H9 (cell line): ENCODE measurements around the gene PHGDH. TPM values are rescaled to one million over a fixed set of nuclear protein-coding genes. Genes with fewer than 3 reads are reported as not detected.

Source experiments
- DNase-seq: peaks from one replicate; pipeline ENCODE4 v3.0.0-alpha.2; 2017
- H2AFZ ChIP-seq: one replicate; pipeline ENCODE4 v1.6.1; 2013; ENCODE audit warnings: mild to moderate bottlenecking, low read length, control low read depth, moderate library complexity
- H2AK5ac ChIP-seq: 2 replicates; pipeline ENCODE4 v1.6.1; 2013; ENCODE audit warnings: low read length, control low read depth, mixed read lengths; ENCODE audit not compliant: insufficient read length
- H2BK120ac ChIP-seq: one replicate; pipeline ENCODE4 v1.6.1; 2013; ENCODE audit warnings: low read depth, mild to moderate bottlenecking, low read length, control low read depth, inconsistent platforms; ENCODE audit not compliant: poor library complexity, severe bottlenecking
- H2BK12ac ChIP-seq: 2 replicates; pipeline ENCODE4 v1.6.1; 2013; ENCODE audit warnings: low read length, control low read depth, mixed read lengths, low read depth; ENCODE audit not compliant: insufficient read length
- H2BK15ac ChIP-seq: 2 replicates; pipeline ENCODE4 v1.6.1; 2013; ENCODE audit warnings: low read depth, low read length, control low read depth
- H2BK20ac ChIP-seq: one replicate; pipeline ENCODE4 v1.6.1; 2013; ENCODE audit warnings: low read depth, mild to moderate bottlenecking, low read length, control low read depth, inconsistent platforms; ENCODE audit not compliant: poor library complexity, severe bottlenecking
- H2BK5ac ChIP-seq: 2 replicates; pipeline ENCODE4 v1.6.1; 2013; ENCODE audit warnings: low read length, control low read depth, mixed read lengths; ENCODE audit not compliant: insufficient read length
- H3K14ac ChIP-seq: 2 replicates; pipeline ENCODE4 v1.6.1; 2013; ENCODE audit warnings: low read length, control low read depth; ENCODE audit not compliant: insufficient read depth
- H3K18ac ChIP-seq: 2 replicates; pipeline ENCODE4 v1.6.1; 2013; ENCODE audit warnings: low read depth, mild to moderate bottlenecking, mixed read lengths, low read length, control low read depth; ENCODE audit not compliant: insufficient read length
- H3K23ac ChIP-seq: 2 replicates; pipeline ENCODE4 v1.6.1; 2013; ENCODE audit warnings: low read length, control low read depth, mixed read lengths, low read depth; ENCODE audit not compliant: insufficient read length
- H3K23me2 ChIP-seq: 2 replicates; pipeline ENCODE4 v1.6.1; 2013; ENCODE audit warnings: low read depth, mild to moderate bottlenecking, mixed read lengths, low read length, control low read depth; ENCODE audit not compliant: insufficient read length, poor library complexity, severe bottlenecking
- H3K27ac ChIP-seq: 2 replicates; pipeline ENCODE4 v1.5.1; 2013; ENCODE audit warnings: low read length, control low read depth, mixed read lengths, low read depth; ENCODE audit not compliant: insufficient read length
- H3K27me3 ChIP-seq: 2 replicates; pipeline ENCODE4 v1.6.1; 2013; ENCODE audit warnings: low read length, control low read depth, inconsistent platforms; ENCODE audit not compliant: insufficient read depth
- H3K4ac ChIP-seq: 2 replicates; pipeline ENCODE4 v1.6.1; 2013; ENCODE audit warnings: low read depth, mild to moderate bottlenecking, control low read depth, inconsistent platforms, low read length, moderate library complexity
- H3K4me1 ChIP-seq: 2 replicates; pipeline ENCODE4 v1.6.1; 2013; ENCODE audit warnings: low read length, control low read depth, inconsistent platforms; ENCODE audit not compliant: insufficient read depth
- H3K4me2 ChIP-seq: 2 replicates; pipeline ENCODE4 v1.6.1; 2013; ENCODE audit warnings: low read length, control low read depth, mixed read lengths; ENCODE audit not compliant: insufficient read length, insufficient read depth
- H3K56ac ChIP-seq: 2 replicates; pipeline ENCODE4 v1.6.1; 2013; ENCODE audit warnings: low read depth, mild to moderate bottlenecking, mixed read lengths, low read length, control low read depth; ENCODE audit not compliant: insufficient read length
- H3K79me1 ChIP-seq: 2 replicates; pipeline ENCODE4 v1.6.1; 2013; ENCODE audit warnings: low read depth, mild to moderate bottlenecking, moderate library complexity, low read length, control low read depth, inconsistent platforms; ENCODE audit not compliant: insufficient read depth, poor library complexity, severe bottlenecking
- H3K79me2 ChIP-seq: 2 replicates; pipeline ENCODE4 v1.6.1; 2013; ENCODE audit warnings: low read length, control low read depth, inconsistent platforms; ENCODE audit not compliant: insufficient read depth
- H3K9ac ChIP-seq: 2 replicates; pipeline ENCODE4 v1.6.1; 2013; ENCODE audit warnings: low read length, control low read depth, mixed read lengths; ENCODE audit not compliant: insufficient read length; ENCODE audit errors: extremely low read depth
- H3K9me3 ChIP-seq: one replicate; pipeline ENCODE4 v1.6.1; 2013; ENCODE audit warnings: low read depth, low read length, inconsistent platforms; ENCODE audit not compliant: control insufficient read depth
- H3T11ph ChIP-seq: one replicate; pipeline ENCODE4 v1.6.1; 2013; ENCODE audit warnings: mild to moderate bottlenecking, low read length, control low read depth, inconsistent platforms
- H4K20me1 ChIP-seq: one replicate; pipeline ENCODE4 v1.6.1; 2013; ENCODE audit not compliant: control insufficient read depth, insufficient read length, insufficient read depth
- H4K5ac ChIP-seq: 2 replicates; pipeline ENCODE4 v1.6.1; 2013; ENCODE audit warnings: low read depth, mild to moderate bottlenecking, mixed read lengths, low read length, control low read depth; ENCODE audit not compliant: insufficient read length
- H4K8ac ChIP-seq: replicated peaks from 2 replicates; pipeline ENCODE4 v1.6.1; 2013; ENCODE audit warnings: low read length, control low read depth, mixed read lengths, low read depth; ENCODE audit not compliant: insufficient read length
- H4K91ac ChIP-seq: 2 replicates; pipeline ENCODE4 v1.6.1; 2013; ENCODE audit warnings: low read depth, mild to moderate bottlenecking, moderate library complexity, mixed read lengths, low read length, control low read depth; ENCODE audit not compliant: insufficient read length
- H3K27ac Mint-ChIP-seq, 3 experiments: 2 replicates in 2 of 3; 3 replicates in 1 of 3; pipeline ENCODE4 v1.8.0; 2020 to 2021; ENCODE audit warnings: mixed read lengths in 3 of 3, mild to moderate bottlenecking in 1 of 3, moderate library complexity in 1 of 3
- H3K27me3 Mint-ChIP-seq: 2 replicates; pipeline ENCODE4 v1.8.0; 2021; ENCODE audit warnings: low read depth, mild to moderate bottlenecking, moderate library complexity, mixed read lengths
- H3K36me3 Mint-ChIP-seq, 3 experiments: 2 replicates in 2 of 3; 3 replicates in 1 of 3; pipeline ENCODE4 v1.8.0; 2020 to 2021; ENCODE audit warnings: low read depth in 3 of 3, mixed read lengths in 3 of 3; ENCODE audit not compliant: insufficient read depth in 1 of 3
- H3K4me1 Mint-ChIP-seq, 2 experiments: 2 replicates each; pipeline ENCODE4 v1.8.0; 2020; ENCODE audit warnings: mixed read lengths in 2 of 2
- H3K4me3 Mint-ChIP-seq, 2 experiments: 2 replicates in 1 of 2; 3 replicates in 1 of 2; pipeline ENCODE4 v1.8.0; 2020 to 2021; ENCODE audit warnings: mild to moderate bottlenecking in 2 of 2, mixed read lengths in 2 of 2, moderate library complexity in 1 of 2
- H3K9me3 Mint-ChIP-seq, 2 experiments: 2 replicates in 1 of 2; 3 replicates in 1 of 2; pipeline ENCODE4 v1.8.0; 2020; ENCODE audit warnings: mild to moderate bottlenecking in 2 of 2, mixed read lengths in 2 of 2, moderate library complexity in 1 of 2
- CTCF ChIP-seq: fragments of 200-600 bp; sonication (generic); conservative IDR thresholded peaks from 3 replicates; pipeline ENCODE4 v1.8.0; 2021; ENCODE audit warnings: antibody characterized with exemption, mild to moderate bottlenecking
- WGBS: extraction: QIAGEN DNeasy Blood & Tissue Kit; methylation state at CpG from one replicate; pipeline ENCODE4 v1.1.7; 2013; ENCODE audit warnings: missing lambda C conversion rate, low lambda C conversion rate, mixed read lengths; ENCODE audit not compliant: insufficient read length; ENCODE audit errors: extremely low coverage; 5-methylcytosine and 5-hydroxymethylcytosine counted together
- total RNA-seq: library from RNA; stranded (reverse); gene quantifications from 2 replicates; pipeline ENCODE4 v1.2.1, GENCODE V29; 2021

PHGDH gene
- total RNA-seq, 1 experiment from 2014 or later, result 458 TPM

- no peak overlapping the region for H2BK20ac ChIP-seq
These were observed 67.3 kb downstream of the PHGDH start for GRCh38 chr1:119778886-119779560.

More at GRCh38 chr1:119778886-119779560, 67.3 kb downstream of the PHGDH start:
- Histone ChIP-seq H2AFZ (no peak overlapping the region), H3K18ac (no peak overlapping the region), H3K9ac (no peak overlapping the region), H4K5ac (no peak overlapping the region), H4K8ac (no peak overlapping the region), H2BK5ac (no peak overlapping the region), H3K4ac (no peak overlapping the region), H3K56ac (no peak overlapping the region), H3K9me3 (no peaks in the 10 kb centered on the region), H2AK5ac (no peak overlapping the region), H2BK15ac (no peak overlapping the region), H4K20me1 (no peaks in the 10 kb centered on the region), H3K4me2 (no peak overlapping the region), H3K27ac (no peak overlapping the region), H2BK12ac (no peak overlapping the region), H3T11ph (no peak overlapping the region), H3K14ac (no peak overlapping the region), H3K79me1 (no peaks in the 10 kb centered on the region), H3K23me2 (no peaks in the 10 kb centered on the region), H3K23ac (no peak overlapping the region), H2BK120ac (no peak overlapping the region), H4K91ac (no peak overlapping the region), H3K27me3 (no peaks in the 10 kb centered on the region), H3K4me1 (no peaks in the 10 kb centered on the region), H3K79me2 (no peaks in the 10 kb centered on the region)
- TF ChIP-seq CTCF, result no peak
- WGBS, result no CpG with 5 or more reads among the region's 13 CpGs
- Mint-ChIP-seq H3K27ac (no peak overlapping the region), H3K4me3 (no peak overlapping the region), H3K27me3 (no peaks in the 10 kb centered on the region; the same call in 1 of the 2 replicates), H3K4me1 (peaks cover 2 to 6% of the 10 kb centered on the region in 2 experiments), H3K36me3 (no peaks in the 10 kb centered on the region), H3K9me3 (no peaks in the 10 kb centered on the region)
- no peak for DNase-seq
